HPDE6-E6E7 (cell line): ENCODE data around the gene C12orf75.
"Not testable (repeated sequence)": the region's sequence is repeated elsewhere in the genome, so short reads cannot be mapped to it uniquely, and the experiment has no call there.

Experiments used
- DNase-seq: peaks from one replicate; pipeline ENCODE4 v3.0.0; 2011; ENCODE audit warnings: missing footprints; ENCODE audit errors: extremely low spot score

The C12orf75 gene

DNA sequence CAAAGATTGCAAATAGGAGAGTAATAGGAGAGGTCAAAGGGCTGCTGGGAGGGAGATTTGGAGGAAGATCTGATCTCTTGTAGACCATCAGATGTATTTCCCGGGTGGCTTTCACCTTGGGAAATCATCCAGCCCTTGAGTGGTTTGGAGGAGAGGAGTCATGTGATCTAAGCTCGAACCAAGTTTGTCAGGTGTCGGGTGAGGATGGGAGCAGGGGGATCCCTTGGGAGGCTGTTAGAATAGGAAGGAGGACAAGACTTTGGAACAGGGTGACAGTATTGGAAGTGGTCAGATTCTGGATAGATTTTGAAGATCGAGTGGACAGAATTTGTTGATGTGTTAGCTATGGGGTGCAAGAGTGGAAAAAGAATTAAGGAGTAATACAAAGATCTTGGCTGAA, 46.6 kb downstream of the C12orf75 start:
- DNase-seq = no peak

DNA sequence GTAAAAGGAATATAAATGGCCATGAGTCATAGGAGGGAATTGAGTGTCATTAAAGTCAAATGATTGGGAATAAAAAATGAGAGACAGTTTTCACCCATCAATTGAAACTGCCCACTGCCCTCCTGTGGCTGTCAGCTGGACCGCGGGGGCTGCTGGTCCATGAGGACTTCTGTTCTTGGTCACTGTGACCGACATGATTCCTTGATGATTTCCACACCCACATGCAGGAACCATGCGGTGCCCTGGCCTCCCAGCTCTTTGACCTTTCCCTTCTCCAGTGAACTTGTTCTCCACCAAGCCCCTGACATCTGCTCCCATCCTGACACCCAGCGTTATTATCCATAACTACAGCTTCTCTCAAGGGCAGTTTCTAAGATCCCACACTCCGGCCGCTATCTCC, 48.4 kb downstream of the C12orf75 start:
- no peak for DNase-seq

DNA sequence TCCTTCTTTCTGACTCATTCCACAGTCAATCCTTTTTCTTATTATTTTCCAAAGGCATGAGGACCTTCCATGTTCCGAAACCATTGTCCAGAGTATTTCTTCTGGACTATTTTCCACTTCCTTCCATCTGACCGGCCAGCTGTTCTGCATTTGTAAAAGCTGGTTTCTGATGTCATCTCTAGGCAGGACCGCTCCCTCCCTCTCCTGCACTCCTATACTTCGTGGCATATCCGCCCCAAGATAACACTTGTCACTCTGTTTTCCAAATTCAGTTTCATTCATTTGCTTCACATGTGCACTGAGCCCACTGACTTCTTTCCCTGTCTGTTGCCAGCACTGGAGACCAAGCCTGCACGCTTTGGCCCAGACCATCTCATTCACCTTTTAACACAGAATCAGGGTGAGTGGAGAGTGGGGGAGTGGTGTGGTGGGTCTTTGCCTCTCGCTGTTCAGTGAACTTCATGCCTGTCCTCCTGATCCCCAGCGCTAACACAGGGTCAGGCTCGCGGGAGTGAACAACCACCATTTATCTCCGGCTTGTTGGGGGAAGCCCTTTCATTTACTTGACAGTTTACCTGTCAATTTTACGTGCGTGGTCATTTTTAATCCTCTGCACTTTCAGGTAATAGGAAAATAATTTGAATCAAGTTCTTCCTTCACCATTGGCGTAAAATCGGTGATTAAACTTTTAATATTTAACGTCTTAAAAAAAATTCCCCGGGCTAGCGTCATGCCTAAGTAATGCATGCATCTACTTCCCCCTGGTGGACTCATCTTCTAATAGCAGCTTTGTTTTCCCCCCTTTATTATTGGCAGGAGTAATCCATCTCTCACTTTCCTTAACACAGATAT, 52.5 kb downstream of the C12orf75 start:
- peak; percentile 66 for DNase-seq

DNA sequence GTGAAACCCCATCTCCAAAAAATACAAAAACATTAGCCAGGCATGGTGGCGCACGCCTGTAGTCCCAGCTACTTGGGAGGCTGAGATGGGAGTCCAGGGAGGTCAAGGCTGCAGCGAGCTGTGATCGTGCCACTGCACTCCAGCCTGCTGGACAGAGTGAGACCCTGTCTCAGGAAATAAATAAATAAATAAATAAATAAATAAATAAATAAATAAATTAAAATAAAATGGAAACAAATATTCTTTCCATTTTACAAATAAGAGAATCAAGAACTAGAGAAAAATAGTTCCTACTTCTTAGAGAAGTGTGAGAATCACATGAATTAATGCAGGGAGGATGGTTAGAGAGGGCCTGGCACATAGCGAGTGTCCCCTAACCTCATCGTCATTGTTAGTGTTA, 53.7 kb downstream of the C12orf75 start:
- DNase-seq = no peak

DNA sequence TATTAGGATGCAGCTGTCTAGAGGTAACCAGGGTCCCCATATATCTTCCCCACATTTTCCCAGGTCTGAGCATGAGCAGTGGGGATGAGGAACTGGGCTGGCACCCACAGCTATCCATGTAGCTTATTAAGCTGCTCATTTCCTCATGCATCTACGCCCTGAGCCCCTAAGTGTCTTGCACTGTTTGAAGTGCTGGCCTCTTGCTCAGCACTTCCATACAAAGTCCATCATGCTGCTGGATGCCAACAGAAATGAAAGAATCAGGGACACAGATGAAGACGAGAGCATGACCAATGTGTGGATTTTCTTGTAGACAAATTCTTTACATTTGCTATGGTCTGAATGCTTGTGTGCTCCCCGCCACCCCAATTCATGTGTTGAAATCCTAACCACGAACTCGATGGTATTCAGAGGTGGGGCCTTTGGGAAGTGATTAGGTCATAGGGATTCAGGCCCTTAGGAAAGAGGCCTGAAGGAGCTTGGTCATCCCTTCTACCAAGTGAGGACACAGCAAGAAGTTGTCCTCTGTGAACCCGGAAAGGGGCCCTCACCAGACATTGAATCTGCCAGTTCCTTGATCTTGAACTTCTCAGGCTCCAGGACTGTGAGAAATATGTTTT, 54.5 kb downstream of the C12orf75 start:
- DNase-seq = no peak

DNA sequence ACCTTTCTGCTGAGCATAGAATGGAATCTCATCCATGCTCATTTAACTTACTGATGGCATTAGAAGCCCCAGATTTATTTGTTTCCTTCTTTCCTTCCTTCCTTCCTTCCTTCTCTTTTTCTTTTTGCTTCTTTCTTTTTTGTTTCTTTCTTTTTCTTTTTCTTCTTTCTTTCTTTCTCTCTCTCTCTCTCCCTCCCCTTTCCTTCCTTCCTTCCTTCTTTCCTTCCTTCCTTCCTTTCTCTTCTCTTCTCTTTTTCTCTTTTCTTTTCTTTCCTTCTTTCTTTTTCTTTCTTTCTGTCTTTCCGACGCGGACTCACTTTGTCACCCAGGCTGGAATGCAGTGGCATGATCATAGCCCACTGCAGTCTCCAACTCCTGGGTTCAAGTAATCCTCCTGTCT, 55.9 kb downstream of the C12orf75 start:
- no peak for DNase-seq

DNA sequence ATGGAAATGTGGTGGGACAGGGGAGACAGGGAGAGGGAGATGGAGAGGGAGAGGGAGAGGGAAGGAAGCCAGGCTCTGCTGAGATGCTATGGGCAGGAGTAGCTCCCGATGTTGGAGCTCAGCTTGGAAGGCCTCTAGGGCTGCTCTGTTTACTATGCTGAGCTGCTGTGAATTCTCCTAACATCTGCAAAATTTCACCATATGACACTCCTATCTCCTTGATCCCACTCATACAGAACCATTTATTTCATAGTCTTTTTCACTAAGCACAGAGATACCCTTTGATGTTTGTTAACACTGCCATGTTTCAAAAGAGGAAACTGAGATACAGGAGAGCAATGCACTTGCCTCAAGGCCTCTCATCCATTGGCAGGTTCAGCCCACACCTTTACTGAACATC, 60.7 kb downstream of the C12orf75 start:
- no peak for DNase-seq

DNA sequence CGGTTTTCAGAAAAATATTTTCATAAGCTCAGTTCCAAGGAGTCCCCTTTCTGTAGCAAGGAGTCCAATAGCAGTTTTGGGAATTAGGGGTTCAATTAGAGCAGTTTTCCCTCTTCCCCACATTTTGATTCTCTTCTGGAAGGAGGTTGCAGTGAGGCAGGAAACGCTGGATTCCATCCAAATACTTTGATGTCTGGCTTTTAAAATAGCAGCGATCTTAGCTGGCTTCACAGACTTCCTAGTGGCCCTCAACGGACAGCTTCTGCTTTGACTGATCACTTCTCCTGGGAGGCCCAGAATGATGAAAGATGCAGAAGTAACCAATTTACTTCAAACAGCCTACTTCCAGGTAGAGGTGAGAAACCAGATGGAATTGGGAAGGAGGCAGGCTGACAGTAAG, 63.1 kb downstream of the C12orf75 start:
- no peak for DNase-seq

DNA sequence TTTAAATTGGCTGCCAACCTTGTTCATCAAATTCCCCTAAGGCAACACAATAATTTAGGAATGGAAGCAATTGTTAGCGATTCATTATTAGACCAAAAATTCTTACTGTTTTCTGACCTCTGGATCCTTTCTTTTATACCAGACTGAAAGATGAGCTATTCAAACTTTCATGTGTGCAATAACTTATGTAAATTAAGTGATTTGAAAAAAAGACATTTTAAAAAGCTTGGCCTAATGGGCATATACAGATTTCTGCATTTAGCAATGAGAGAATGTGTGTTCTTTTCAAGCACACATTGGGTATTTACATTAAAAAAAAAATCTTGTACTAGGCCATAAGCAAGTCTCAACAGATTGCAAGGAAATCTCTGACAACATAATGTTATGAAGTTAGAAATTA, 65.5 kb downstream of the C12orf75 start:
- DNase-seq = no peak

DNA sequence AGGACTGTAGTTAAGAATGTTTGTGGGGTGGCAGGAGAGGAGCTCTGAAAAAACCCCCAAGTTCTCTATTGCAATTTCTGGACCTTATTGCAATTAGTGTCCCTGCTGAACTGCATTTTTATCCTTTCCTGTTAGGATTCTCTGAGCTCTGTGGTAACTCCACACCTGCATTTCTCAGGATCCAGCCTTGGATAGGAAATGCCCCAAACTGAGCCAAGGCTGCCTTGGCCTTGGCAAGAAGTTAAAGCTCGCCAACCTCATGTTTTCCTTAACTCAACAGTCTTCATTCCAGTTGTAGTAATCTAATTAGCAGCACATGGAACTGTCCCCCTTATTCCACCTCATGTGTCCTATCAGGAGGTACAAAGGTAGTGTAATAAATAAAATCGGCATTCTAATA, 66.5 kb downstream of the C12orf75 start:
- no peak for DNase-seq

DNA sequence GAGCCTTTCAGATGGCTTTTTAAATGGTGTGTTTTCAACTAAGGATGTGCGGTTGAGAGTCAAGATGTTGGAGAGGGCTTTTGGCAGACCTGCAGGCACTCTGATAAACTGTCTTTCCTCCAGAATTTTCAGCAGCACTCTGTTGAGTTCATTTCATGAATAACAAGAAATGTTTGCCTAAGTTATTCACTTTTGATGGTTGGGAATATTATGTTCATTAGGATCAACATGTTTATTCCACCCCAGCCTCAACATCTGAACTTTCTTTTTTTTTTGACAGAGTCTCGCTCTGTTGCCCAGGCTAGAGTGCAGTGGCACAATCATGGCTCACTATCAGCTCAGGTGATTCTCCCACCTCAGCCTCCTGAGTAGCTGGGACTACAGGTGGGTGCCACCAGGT, 68.4 kb downstream of the C12orf75 start:
- no peak for DNase-seq

DNA sequence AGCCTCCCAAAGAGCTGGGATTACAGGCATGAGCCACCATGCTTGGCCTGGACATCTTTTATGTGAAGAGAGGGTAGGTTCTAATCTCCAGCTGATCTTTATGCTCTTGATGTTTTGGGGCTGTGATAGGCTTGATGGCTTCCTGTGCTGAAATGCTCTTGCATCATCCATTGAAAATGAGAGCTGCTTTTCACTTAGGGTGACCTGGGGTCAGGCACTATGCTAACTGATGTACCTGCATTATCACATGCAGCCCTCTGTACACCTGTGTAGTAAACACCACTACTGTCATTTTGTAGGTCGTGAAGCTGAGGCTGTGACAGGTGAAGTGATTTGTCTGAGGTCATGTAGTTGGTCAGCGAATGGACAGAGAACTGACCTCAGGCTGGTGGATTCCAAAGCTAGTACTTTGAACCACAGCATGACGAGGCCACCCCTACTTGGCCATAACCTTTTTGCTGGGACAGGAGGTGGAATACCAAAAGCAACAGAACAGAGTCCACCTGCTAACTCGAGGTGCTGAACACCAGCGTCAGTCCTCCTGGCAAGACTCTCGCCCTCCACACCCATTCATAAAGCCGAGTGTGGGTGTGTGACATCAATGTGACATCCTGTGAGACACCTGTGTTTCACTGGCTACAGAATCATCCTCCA, 69.1 kb downstream of the C12orf75 start:
- no peak for DNase-seq

DNA sequence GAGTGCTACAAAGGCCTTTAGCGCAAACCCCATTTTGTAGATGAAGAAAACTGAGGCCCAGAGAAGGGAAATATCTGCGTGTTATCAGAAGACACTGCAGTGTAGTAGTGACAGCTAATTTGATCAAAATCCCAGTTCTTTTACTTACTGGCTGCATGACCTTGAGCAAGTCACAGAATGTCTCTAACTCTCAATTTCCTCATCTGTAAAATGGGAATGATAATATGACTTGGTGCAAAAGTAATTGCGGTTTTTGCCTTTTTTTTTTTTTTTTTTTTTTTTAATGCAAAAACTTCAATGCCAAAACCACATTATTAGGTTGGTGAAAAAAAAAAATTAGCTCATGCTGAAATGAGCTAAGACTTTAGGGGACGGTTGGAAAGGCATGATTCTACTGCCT, 69.7 kb downstream of the C12orf75 start:
- DNase-seq = no peak

DNA sequence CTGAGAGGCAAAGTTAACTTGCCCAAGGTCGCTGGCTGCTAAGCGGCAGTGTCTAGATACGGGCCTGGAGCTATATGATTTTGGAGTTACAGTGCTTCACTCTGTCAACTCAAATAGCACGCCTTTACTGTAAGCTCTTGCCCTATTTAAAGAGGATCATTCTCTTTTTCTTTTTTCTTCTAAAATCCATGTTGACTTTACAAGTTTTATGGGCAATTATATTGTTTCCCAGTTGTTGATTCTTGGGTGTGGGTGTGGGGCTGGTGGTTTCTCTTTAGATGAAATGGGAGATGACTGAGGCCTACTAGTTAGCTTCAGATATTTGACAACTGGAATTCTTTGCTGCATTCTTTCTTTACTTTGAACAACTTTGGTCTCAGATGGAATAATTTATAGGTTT, 70.7 kb downstream of the C12orf75 start:
- no peak for DNase-seq

DNA sequence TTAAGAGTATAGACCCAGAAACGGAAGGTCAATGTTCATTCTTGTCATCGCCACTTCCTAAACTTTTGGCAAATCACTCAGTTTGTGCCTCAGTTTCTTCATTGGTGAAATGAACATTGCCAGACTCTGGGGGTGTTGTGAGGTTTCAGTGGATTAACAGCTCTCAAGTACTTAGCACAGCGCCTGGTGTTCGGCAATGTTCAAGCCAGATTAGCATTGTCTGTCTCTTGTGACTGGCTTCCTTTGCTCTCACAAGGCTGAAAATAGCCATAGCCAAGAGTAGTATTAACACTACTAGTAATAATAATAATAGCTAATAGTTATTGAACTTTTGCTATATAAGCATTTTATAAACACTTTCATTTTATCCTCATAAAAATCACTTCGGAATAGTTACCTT, 71.9 kb downstream of the C12orf75 start:
- no peak for DNase-seq

DNA sequence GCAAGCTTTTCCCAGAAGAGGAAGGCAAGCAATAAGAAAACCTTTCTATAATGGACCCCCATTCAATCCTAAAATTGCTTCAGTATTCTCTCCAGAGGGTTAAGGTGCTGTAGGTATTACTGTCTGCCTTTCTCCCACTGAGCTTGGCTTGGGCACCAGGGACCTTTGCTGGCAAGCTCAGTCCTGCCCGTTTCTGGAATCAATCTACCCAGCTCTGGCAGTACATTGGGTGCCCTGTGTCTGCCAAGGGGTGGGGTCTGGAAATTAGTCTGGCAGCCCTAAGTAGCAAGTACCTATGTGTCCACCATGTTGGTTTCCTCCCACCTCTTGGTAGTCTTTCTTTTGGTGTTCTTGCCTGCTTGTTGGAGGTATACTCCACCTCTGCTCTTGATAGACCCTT, 72.6 kb downstream of the C12orf75 start:
- no peak for DNase-seq

DNA sequence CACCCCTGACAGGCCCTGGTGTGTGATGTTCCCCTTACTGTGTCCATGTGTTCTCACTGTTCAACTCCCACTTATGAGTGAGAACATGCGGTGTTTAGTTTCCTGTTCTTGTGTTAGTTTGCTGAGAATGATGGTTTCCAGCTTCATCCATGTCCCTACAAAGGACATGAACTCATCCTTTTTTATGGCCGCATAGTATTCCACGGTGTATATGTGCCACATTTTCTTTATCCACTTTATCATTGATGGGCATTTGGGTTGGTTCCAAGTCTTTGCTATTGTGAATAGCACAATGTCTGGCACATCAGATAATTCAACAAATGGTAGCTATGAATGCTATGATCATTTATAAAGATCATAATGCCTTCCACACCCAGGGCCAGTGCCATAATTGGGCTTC, 73.6 kb downstream of the C12orf75 start:
- DNase-seq = not testable (repeated sequence)

DNA sequence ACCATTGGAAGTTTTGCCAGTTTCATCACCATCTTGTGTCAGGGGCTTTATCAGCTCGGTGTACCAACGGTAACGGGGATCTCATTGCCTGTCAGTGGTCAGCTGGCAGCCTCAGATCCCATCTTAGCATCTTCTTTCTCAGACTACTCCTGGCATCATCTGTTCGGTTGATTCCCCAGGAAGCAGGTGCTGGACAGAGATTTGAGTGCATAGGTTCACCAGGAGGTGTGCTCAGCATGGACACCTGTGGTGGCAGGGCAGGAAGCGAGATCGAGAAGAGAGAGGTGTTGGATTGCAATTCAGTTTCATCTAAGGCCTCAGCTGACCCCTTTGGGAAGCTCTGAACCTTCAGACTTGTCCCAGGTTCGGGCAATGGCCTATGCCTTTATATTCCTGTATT, 76.0 kb downstream of the C12orf75 start:
- DNase-seq = no peak

DNA sequence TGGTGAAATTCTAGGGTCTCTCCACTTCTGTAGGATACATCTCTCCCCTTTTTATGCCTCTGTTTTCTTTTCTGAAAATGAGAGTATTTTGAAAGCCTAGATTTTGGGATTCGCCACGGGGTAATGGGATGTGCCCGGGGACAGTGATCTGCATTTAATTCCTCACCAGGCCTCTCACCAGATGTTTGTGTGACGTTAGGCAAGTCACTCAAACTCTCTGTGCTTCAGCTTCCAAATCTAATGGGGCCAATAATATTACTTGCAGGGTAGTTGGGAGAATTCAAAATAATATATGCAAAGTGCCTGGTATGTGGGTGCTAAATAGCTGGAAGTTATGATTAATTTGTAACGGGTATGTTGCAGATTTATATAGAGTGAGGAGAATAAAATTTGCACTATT, 78.8 kb downstream of the C12orf75 start:
- no peak for DNase-seq

DNA sequence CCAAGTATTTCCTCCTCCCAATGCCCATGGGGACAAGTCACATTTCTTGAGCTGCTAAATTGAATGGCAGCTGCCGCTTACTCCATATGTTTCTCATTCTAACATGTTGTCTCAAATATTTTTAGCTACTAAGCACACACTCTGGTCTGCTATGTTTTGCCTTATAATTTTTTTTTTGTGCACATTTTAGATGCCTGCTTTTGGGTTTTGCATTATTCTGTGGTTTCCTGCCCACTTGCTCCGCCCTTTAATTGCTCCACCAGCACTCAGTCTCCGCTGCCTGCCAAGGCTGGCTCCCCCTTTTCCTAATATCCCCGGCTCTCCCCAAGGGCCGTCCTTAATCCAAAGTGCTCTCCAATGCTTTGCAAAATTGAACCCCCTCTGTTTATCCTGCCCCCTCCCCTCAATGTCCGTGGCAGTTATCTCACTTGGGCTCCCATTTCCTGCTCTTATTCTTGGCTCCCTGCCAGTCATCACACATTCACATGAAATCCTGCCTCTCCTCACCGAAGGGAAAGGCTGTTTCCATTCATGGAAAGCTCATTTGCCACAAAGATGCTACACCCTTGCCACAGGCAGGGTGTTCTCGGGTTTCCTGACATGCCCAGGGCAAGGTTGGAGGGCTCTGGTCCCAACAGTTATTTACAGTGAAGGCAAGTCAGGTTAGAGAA, 79.4 kb downstream of the C12orf75 start:
- no peak for DNase-seq

DNA sequence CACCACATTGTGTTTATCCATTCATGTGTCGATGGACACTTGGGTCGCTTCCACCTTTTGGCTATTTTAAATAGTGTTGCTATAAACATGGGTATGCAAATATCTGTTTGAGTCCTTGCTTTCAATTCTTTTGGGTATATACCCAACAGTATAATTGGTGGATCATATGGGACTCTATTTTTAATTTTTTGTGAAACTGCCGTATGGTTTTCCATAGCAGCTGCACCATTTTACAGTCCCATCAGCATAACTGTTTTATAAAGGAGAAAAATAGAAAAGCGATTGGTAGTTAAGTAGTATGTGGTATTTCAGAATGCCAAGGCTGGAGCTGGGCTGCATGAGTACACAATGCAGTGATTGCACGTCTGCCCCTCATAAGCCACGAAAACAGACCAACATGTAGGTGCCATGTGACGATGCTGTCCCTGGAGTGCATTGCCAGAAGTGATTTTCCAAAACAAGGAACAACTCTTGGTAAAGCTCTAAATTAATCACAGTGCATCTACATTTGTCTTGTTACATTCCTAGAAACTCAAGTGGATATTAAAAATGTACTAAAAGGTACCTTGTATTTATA, 83.5 kb downstream of the C12orf75 start:
- DNase-seq = no peak

DNA sequence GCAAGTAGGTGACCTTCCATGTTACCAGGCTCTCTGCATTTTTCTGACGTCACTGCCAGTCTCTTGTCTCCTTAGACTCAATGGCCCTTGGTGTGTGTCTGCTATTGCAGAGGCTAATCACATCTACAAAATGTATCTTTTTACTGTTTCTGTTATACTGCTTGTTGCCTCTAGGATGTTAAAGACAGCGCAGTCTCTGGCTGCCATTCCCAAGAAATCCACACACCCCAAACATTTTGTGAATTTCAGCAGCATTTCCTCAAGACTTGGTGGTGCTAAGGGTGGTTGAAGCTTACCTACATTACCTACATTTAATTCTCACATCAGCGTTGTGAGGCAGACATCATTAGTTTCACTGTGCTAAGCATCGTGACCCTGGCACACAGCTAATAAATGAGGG, 87.2 kb downstream of the C12orf75 start:
- no peak for DNase-seq
